ENCODE measurements around the gene ZNF267. TPM values are rescaled to one million over a fixed set of nuclear protein-coding genes. Genes with fewer than 3 reads are reported as not detected.
"Not testable (repeated sequence)": the region's sequence is repeated elsewhere in the genome, so short reads cannot be mapped to it uniquely, and the experiment has no call there.

ZNF267 gene
- total RNA-seq, 4 donors from 2014 or later, result 13.1 to 25.9 (median 16.2) TPM

- H3K27me3 ChIP-seq, result no peaks in the 10 kb centered on the region
- no peak overlapping the region for H3K27ac ChIP-seq
- WGBS, 2 donors, result 95 to 100% methylated on average over 1 of the region's 1 CpG
- TF ChIP-seq POLR2A (IDR thresholded peaks at IDR 0.05) (no peak), CTCF (IDR thresholded peaks at IDR 0.05) (no peak)
- H3K4me3 ChIP-seq (replicated peaks in 1 of 3), result no peak overlapping the region
- no peak for DNase-seq
- H3K4me1 ChIP-seq, result no peaks in the 10 kb centered on the region
- intact Hi-C loops (cut with DNase I), result no loop called here
- H3K36me3 ChIP-seq, result peaks cover 22 to 23% of the 10 kb centered on the region in 2 donors
- H3K9me3 ChIP-seq, result no peaks in the 10 kb centered on the region
Measured at GRCh38 chr16:31893824-31894223, 20.2 kb downstream of the ZNF267 start.

- intact Hi-C loops (cut with DNase I), result no loop called here
- no peak for DNase-seq
- no peaks in the 10 kb centered on the region for H3K27me3 ChIP-seq
- H3K9me3 ChIP-seq, result no peaks in the 10 kb centered on the region
- H3K4me1 ChIP-seq, result no peaks in the 10 kb centered on the region
- TF ChIP-seq CTCF (IDR thresholded peaks at IDR 0.05) (no peak), POLR2A (IDR thresholded peaks at IDR 0.05) (no peak)
- no peak overlapping the region for H3K27ac ChIP-seq
- no peak overlapping the region for H3K4me3 ChIP-seq (replicated peaks in 1 of 3)
- H3K36me3 ChIP-seq, result peaks cover 15 to 25% of the 10 kb centered on the region in 2 donors
Measured at GRCh38 chr16:31897283-31897682, 23.7 kb downstream of the ZNF267 start.

GRCh38 chr16:31899505-31899904 lies 25.9 kb downstream of the ZNF267 start:
- intact Hi-C loops (cut with DNase I), result no loop called here
- H3K4me3 ChIP-seq (replicated peaks in 1 of 3), result no peak overlapping the region
- H3K9me3 ChIP-seq, result no peaks in the 10 kb centered on the region
- no peaks in the 10 kb centered on the region for H3K27me3 ChIP-seq
- H3K27ac ChIP-seq, result no peak overlapping the region
- H3K36me3 ChIP-seq, result peaks cover 13 to 16% of the 10 kb centered on the region in 2 donors
- no peaks in the 10 kb centered on the region for H3K4me1 ChIP-seq
- 92 to 97% methylated on average over 2 of the region's 2 CpGs for WGBS, 2 donors
- TF ChIP-seq POLR2A (IDR thresholded peaks at IDR 0.05) (no peak), CTCF (IDR thresholded peaks at IDR 0.05) (no peak)
- DNase-seq, result no peak

GRCh38 chr16:31904571-31904970 lies 31.0 kb downstream of the ZNF267 start:
- DNase-seq; intact Hi-C loops (cut with DNase I); H3K4me3 ChIP-seq (replicated peaks in 1 of 3); H3K27me3 ChIP-seq; H3K27ac ChIP-seq; H3K36me3 ChIP-seq; H3K9me3 ChIP-seq; H3K4me1 ChIP-seq: not testable (repeated sequence)
- 98 to 99% methylated on average over 3 of the region's 3 CpGs for WGBS, 2 donors

- Histone ChIP-seq H3K36me3 (peaks cover 38 to 42% of the 10 kb centered on the region in 2 donors), H3K4me1 (no peaks in the 10 kb centered on the region), H3K4me3 (replicated peaks in 1 of 3) (no peak overlapping the region), H3K27me3 (no peaks in the 10 kb centered on the region), H3K27ac (no peak overlapping the region), H3K9me3 (peaks cover 17% of the 10 kb centered on the region)
- intact Hi-C loops (cut with DNase I), result loop anchor here (5.0 kb wide), 1 partner anchor 161 kb away; no protein-coding TSS in a partner anchor
- TF ChIP-seq CTCF (IDR thresholded peaks at IDR 0.05) (no peak), POLR2A (IDR thresholded peaks at IDR 0.05) (no peak)
- 91 to 100% methylated on average over 1 of the region's 1 CpG for WGBS, 2 donors
- DNase-seq, result no peak
Measured at GRCh38 chr16:31913668-31914067, 40.1 kb downstream of the ZNF267 start.

GRCh38 chr16:31916056-31916488 lies 42.5 kb downstream of the ZNF267 start:
- Histone ChIP-seq H3K27me3 (no peaks in the 10 kb centered on the region), H3K4me1 (no peaks in the 10 kb centered on the region), H3K9me3 (peaks cover 17% of the 10 kb centered on the region), H3K27ac (no peak overlapping the region), H3K36me3 (peaks cover 38 to 42% of the 10 kb centered on the region in 2 donors), H3K4me3 (replicated peaks in 1 of 3) (no peak overlapping the region)
- intact Hi-C loops (cut with DNase I), result no loop called here
- WGBS, 2 donors, result 96 to 98% methylated on average over 3 of the region's 3 CpGs
- DNase-seq, result no peak
- TF ChIP-seq CTCF (IDR thresholded peaks at IDR 0.05) (no peak), POLR2A (IDR thresholded peaks at IDR 0.05) (no peak)

Data from thyroid gland (tissue), 4 donors.